HL-60 (cell line): ENCODE results near the gene CAPRIN2.

ENCODE experiments used
- DNase-seq, 2 experiments: peaks; one replicate each; pipeline ENCODE4 v3.0.0-alpha.2; 2010 to 2020; ENCODE audit warnings: low read depth in 1 of 2, low spot score in 1 of 2
- H3K27ac ChIP-seq: fragments of 250-450 bp; sonication (Bioruptor Pico); replicated peaks from 2 replicates; pipeline ENCODE4 v1.5.1; 2020; ENCODE audit warnings: mild to moderate bottlenecking, moderate library complexity
- H3K27me3 ChIP-seq: fragments of 250-450 bp; sonication (Bioruptor Pico); 2 replicates; pipeline ENCODE4 v1.5.1; 2021; ENCODE audit warnings: mild to moderate bottlenecking, moderate library complexity; ENCODE audit not compliant: insufficient read depth, poor library complexity, severe bottlenecking
- H3K4me3 ChIP-seq: replicated peaks from 2 replicates; pipeline ENCODE4 v1.5.1; 2011; ENCODE audit warnings: mild to moderate bottlenecking, control low read depth, low read length; ENCODE audit not compliant: insufficient read depth
- GABPA ChIP-seq: IDR thresholded peaks from 2 replicates; pipeline ENCODE4 v1.6.1; 2012; ENCODE audit warnings: low read depth
- POLR2AphosphoS5 ChIP-seq: IDR thresholded peaks from 2 replicates; pipeline ENCODE4 v1.6.1; 2012; ENCODE audit warnings: low read depth
- SPI1 ChIP-seq: IDR thresholded peaks from 2 replicates; pipeline ENCODE4 v1.6.1; 2012; ENCODE audit warnings: low read depth, mild to moderate bottlenecking, borderline replicate concordance
- TF ChIP-seq, protein P1 (sequence below): IDR thresholded peaks from 2 replicates; pipeline ENCODE4 v1.6.1; 2012; ENCODE audit warnings: low read depth; ENCODE audit not compliant: insufficient replicate concordance
- TF ChIP-seq, protein P2 (sequence below): IDR thresholded peaks from one replicate; pipeline ENCODE4 v1.5.1; 2011; ENCODE audit warnings: low read length, control low read depth, inconsistent platforms; ENCODE audit not compliant: insufficient read depth

The CAPRIN2 gene

DNA sequence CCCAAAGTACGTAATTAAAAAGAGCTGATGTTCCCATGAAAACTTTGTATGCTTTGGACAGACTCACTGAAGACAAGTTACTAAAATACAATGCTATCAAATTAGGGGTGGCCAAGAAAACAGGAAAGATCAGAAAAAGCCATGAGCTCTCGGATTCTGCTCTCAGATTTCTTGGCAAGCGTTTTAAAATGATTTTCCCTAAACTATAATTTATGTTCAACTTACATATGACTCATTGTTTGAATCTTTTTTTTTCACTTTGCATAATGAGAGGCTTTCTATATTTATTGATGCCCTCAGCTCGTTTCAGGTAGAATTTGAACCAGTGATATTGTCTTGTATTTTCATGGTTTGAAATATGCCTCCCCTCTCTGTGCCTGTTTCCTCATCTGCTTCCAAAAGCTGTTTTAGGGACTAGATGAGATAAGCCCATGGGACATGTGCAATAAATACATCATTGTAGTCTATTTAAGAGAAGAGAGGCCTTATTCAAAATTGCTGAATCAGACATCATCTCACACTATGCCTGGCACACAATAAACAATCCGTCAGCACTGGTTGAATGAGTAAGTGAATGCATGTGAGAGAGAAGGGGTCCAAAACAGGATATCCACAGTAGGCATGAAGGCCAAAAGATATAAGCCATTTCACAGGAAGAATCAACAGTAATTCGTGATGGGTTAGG, 54.4 kb downstream of the CAPRIN2 start:
- no peak for DNase-seq
- Histone ChIP-seq H3K4me3 (no peak overlapping the region), H3K27me3 (no peaks in the 10 kb centered on the region), H3K27ac (no peak overlapping the region)
- TF ChIP-seq POLR2AphosphoS5 (no peak), GABPA (no peak), SPI1 (no peak)
- TF ChIP-seq, protein P1, sequence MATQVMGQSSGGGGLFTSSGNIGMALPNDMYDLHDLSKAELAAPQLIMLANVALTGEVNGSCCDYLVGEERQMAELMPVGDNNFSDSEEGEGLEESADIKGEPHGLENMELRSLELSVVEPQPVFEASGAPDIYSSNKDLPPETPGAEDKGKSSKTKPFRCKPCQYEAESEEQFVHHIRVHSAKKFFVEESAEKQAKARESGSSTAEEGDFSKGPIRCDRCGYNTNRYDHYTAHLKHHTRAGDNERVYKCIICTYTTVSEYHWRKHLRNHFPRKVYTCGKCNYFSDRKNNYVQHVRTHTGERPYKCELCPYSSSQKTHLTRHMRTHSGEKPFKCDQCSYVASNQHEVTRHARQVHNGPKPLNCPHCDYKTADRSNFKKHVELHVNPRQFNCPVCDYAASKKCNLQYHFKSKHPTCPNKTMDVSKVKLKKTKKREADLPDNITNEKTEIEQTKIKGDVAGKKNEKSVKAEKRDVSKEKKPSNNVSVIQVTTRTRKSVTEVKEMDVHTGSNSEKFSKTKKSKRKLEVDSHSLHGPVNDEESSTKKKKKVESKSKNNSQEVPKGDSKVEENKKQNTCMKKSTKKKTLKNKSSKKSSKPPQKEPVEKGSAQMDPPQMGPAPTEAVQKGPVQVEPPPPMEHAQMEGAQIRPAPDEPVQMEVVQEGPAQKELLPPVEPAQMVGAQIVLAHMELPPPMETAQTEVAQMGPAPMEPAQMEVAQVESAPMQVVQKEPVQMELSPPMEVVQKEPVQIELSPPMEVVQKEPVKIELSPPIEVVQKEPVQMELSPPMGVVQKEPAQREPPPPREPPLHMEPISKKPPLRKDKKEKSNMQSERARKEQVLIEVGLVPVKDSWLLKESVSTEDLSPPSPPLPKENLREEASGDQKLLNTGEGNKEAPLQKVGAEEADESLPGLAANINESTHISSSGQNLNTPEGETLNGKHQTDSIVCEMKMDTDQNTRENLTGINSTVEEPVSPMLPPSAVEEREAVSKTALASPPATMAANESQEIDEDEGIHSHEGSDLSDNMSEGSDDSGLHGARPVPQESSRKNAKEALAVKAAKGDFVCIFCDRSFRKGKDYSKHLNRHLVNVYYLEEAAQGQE, result no peak
- TF ChIP-seq, protein P2, sequence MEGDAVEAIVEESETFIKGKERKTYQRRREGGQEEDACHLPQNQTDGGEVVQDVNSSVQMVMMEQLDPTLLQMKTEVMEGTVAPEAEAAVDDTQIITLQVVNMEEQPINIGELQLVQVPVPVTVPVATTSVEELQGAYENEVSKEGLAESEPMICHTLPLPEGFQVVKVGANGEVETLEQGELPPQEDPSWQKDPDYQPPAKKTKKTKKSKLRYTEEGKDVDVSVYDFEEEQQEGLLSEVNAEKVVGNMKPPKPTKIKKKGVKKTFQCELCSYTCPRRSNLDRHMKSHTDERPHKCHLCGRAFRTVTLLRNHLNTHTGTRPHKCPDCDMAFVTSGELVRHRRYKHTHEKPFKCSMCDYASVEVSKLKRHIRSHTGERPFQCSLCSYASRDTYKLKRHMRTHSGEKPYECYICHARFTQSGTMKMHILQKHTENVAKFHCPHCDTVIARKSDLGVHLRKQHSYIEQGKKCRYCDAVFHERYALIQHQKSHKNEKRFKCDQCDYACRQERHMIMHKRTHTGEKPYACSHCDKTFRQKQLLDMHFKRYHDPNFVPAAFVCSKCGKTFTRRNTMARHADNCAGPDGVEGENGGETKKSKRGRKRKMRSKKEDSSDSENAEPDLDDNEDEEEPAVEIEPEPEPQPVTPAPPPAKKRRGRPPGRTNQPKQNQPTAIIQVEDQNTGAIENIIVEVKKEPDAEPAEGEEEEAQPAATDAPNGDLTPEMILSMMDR, result no peak

DNA sequence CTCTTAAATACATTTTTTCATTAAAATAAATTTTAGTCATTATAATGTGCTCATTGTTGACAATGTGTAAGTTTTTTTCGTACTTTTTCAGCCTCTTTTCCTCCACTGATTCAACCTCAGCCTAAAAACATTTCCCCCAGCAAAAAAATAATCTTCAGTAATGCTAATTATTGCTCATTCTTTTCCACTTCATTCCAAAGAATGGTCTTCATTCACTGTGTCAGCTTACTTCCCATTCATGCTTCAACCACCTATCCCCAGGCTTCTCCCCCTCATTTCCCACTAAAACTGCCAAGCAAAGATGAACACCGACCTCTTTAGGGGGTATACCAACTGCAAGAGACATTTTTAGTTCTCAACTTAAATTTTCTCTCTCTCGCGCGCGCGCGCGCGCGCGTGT, 56.4 kb downstream of the CAPRIN2 start:
- no peak for TF ChIP-seq POLR2AphosphoS5
- TF ChIP-seq GABPA, result no peak
- TF ChIP-seq, protein P1, result no peak
- no peak for TF ChIP-seq SPI1
- TF ChIP-seq, protein P2, result no peak
- no peaks in the 10 kb centered on the region for H3K27me3 ChIP-seq
- H3K4me3 ChIP-seq, result no peak overlapping the region
- no peak overlapping the region for H3K27ac ChIP-seq
- no peak for DNase-seq

DNA sequence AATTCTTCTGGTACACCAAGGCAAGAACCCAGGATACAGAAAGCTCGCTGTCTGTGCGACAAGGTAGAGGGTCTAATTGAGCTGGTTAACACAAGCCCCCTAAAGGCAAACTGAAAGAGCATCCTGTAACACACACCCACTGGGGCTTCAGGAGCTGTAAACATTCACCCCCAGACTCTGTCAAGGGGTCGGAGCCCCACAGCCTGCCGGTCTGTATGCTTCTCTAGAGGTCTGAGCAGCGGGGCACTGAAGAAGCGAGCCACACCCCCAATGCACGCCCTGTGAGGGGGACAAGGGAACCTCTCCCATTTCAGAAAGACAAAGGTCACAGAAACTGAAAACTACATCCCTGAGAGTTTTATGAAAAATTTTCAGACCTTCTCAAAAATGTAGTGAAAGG, 57.8 kb downstream of the CAPRIN2 start:
- no peaks in the 10 kb centered on the region for H3K27me3 ChIP-seq

More for the DNA sequence above, 57.8 kb downstream of the CAPRIN2 start:
- H3K27ac ChIP-seq, result no peak overlapping the region
- no peak for DNase-seq
- TF ChIP-seq, protein P1, result no peak
- no peak for TF ChIP-seq POLR2AphosphoS5
- H3K4me3 ChIP-seq, result no peak overlapping the region
